OCI-LY3 (cell line): ENCODE data around the gene KIAA1671.
A peak's percentile ranks its signal among the peaks of the same experiment; 100 is the strongest.

Source experiments
- H2AFZ ChIP-seq: fragments of 200-600, 300-600 bp; shearing (Covaris generic); 2 replicates; pipeline ENCODE4 v1.6.0; 2014; ENCODE audit warnings: antibody characterized with exemption, low read depth, low read length
- H3K27ac ChIP-seq: fragments of 200-600, 300-600 bp; sonication (generic); 2 replicates; pipeline ENCODE4 v1.5.1; 2014; ENCODE audit warnings: mild to moderate bottlenecking, low read length, moderate library complexity, mixed read lengths
- H3K27me3 ChIP-seq: fragments of 200-600, 300-600 bp; sonication (generic); 2 replicates; pipeline ENCODE4 v1.6.1; 2014; ENCODE audit warnings: low read depth, low read length, mixed read lengths
- H3K36me3 ChIP-seq: fragments of 200-600, 300-600 bp; sonication (generic); replicated peaks from 2 replicates; pipeline ENCODE3; 2014; ENCODE audit warnings: low read depth, low read length, mixed read lengths
- H3K4me1 ChIP-seq: fragments of 300-600, 200-600 bp; sonication (generic); 2 replicates; pipeline ENCODE4 v1.6.1; 2014; ENCODE audit warnings: low read length, mixed read lengths
- H3K4me2 ChIP-seq: fragments of 200-600, 300-600 bp; sonication (generic); 2 replicates; pipeline ENCODE4 v1.6.1; 2014; ENCODE audit warnings: low read length, mixed read lengths
- H3K4me3 ChIP-seq: fragments of 300-600, 200-600 bp; sonication (generic); 2 replicates; pipeline ENCODE4 v1.5.1; 2014; ENCODE audit warnings: antibody characterized with exemption, mild to moderate bottlenecking, low read length, moderate library complexity
- H3K79me2 ChIP-seq: fragments of 300-600, 200-600 bp; shearing (Covaris generic); 2 replicates; pipeline ENCODE4 v1.6.1; 2014; ENCODE audit warnings: mild to moderate bottlenecking, low read length, mixed read lengths
- H3K9ac ChIP-seq: fragments of 300-600, 200-600 bp; shearing (Covaris generic); 2 replicates; pipeline ENCODE4 v1.6.0; 2014; ENCODE audit warnings: mild to moderate bottlenecking, low read length, moderate library complexity
- H3K9me3 ChIP-seq: fragments of 200-600, 300-600 bp; shearing (Covaris generic); 2 replicates; pipeline ENCODE4 v1.6.1; 2014; ENCODE audit warnings: low read length, mixed read lengths; ENCODE audit not compliant: insufficient read depth
- H4K20me1 ChIP-seq: fragments of 200-600, 300-600 bp; sonication (generic); 2 replicates; pipeline ENCODE4 v1.6.1; 2016; ENCODE audit warnings: low read length, mixed read lengths; ENCODE audit not compliant: insufficient read depth
- CTCF ChIP-seq: fragments of 200-600, 300-600 bp; sonication (generic); IDR thresholded peaks from 2 replicates; pipeline ENCODE4 v1.5.1; 2014; ENCODE audit warnings: antibody characterized with exemption, low read length, low read depth
- EZH2phosphoT487 ChIP-seq: fragments of 200-600 bp; shearing (Covaris generic); IDR thresholded peaks from 2 replicates; pipeline ENCODE4 v1.6.1; 2018; ENCODE audit warnings: antibody characterized with exemption, mixed run types, low read depth

Gene KIAA1671

DNA sequence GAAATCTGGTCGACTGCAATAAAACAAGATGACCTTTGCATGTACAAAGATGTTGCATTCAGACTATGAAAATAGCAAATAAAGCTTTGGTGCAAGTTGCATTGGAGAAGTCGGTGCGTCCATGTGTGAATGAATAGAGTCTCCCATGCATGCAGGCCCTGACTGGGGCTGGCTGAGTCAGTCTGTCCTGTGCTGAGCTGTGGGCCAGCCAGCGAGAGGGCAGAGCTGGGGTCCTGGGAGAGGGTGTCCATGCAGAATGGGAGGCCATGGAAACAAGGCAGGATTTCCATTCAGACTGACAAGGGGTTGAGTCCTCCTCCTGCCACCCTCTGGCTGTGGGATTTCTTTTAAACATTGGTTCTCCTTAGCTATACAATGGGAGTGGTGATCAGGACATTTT, 244.8 kb downstream of the KIAA1671 start:
- no peak overlapping the region for H2AFZ ChIP-seq
- H3K4me2 ChIP-seq, result no peak overlapping the region
- H3K9me3 ChIP-seq, result no peaks in the 10 kb centered on the region
- no peak for TF ChIP-seq EZH2phosphoT487
- no peak for TF ChIP-seq CTCF
- H3K79me2 ChIP-seq, result no peaks in the 10 kb centered on the region
- no peak overlapping the region for H3K9ac ChIP-seq
- no peaks in the 10 kb centered on the region for H3K4me1 ChIP-seq
- no peaks in the 10 kb centered on the region for H4K20me1 ChIP-seq
- H3K36me3 ChIP-seq, result no peaks in the 10 kb centered on the region
- H3K27ac ChIP-seq, result no peak overlapping the region
- H3K27me3 ChIP-seq, result peaks cover 2% of the 10 kb centered on the region; the same call in 1 of the 2 replicates
- H3K4me3 ChIP-seq, result no peak overlapping the region

GRCh38 chr22:25199731-25200520, 247.4 kb downstream of the KIAA1671 start, which contains the start of gene CRYBB3:
Gene CRYBB3, plus strand, starts transcription at chr22:25199858. Its CDS starts 1,539 bp downstream, at chr22:25201397.
- Histone ChIP-seq H3K4me3 (no peak within 1 kb of the TSS), H3K79me2 (no peaks in the 10 kb centered on the region), H2AFZ (no peak within 1 kb of the TSS), H3K4me2 (no peak within 1 kb of the TSS), H3K36me3 (no peaks in the 10 kb centered on the region), H3K4me1 (no peaks in the 10 kb centered on the region), H3K9me3 (no peaks in the 10 kb centered on the region), H3K27ac (no peak within 1 kb of the TSS), H3K9ac (no peak within 1 kb of the TSS), H4K20me1 (no peaks in the 10 kb centered on the region), H3K27me3 (peaks cover 2% of the 10 kb centered on the region; the same call in 1 of the 2 replicates)
- TF ChIP-seq CTCF (no peak), EZH2phosphoT487 (no peak)

- no peaks in the 10 kb centered on the region for H3K9me3 ChIP-seq
- no peak overlapping the region for H3K27ac ChIP-seq
- no peak overlapping the region for H3K4me2 ChIP-seq
- H3K27me3 ChIP-seq, result peaks cover 2% of the 10 kb centered on the region; the same call in 1 of the 2 replicates
- no peaks in the 10 kb centered on the region for H3K4me1 ChIP-seq
- TF ChIP-seq EZH2phosphoT487 (no peak), CTCF (no peak)
- H3K9ac ChIP-seq, result no peak overlapping the region
- H4K20me1 ChIP-seq, result no peaks in the 10 kb centered on the region
- no peaks in the 10 kb centered on the region for H3K79me2 ChIP-seq
- no peak overlapping the region for H3K4me3 ChIP-seq
- no peaks in the 10 kb centered on the region for H3K36me3 ChIP-seq
- no peak overlapping the region for H2AFZ ChIP-seq
Measured at GRCh38 chr22:25200967-25201366, 248.5 kb downstream of the KIAA1671 start.

- Histone ChIP-seq H3K9me3 (no peaks in the 10 kb centered on the region), H3K79me2 (no peaks in the 10 kb centered on the region), H3K4me2 (peak overlapping the region; percentile 12), H3K4me1 (no peaks in the 10 kb centered on the region), H3K9ac (no peak overlapping the region), H3K27ac (no peak overlapping the region), H2AFZ (no peak overlapping the region), H3K36me3 (no peaks in the 10 kb centered on the region), H3K4me3 (no peak overlapping the region), H3K27me3 (peaks cover 2% of the 10 kb centered on the region; the same call in 1 of the 2 replicates), H4K20me1 (no peaks in the 10 kb centered on the region)
- TF ChIP-seq EZH2phosphoT487 (no peak), CTCF (no peak)
Measured at GRCh38 chr22:25201557-25202273, 249.2 kb downstream of the KIAA1671 start.
